DND-41 (cell line): ENCODE results near the gene ACTBL2.

Source experiments
- EZH2 ChIP-seq: IDR thresholded peaks from 3 replicates; pipeline ENCODE4 v1.6.1; 2012; ENCODE audit warnings: borderline replicate concordance, low read depth, mild to moderate bottlenecking, moderate library complexity, low read length, inconsistent platforms; ENCODE audit not compliant: severe bottlenecking
- TF ChIP-seq, protein P1 (sequence below): IDR thresholded peaks from 2 replicates; pipeline ENCODE4 v1.5.1; 2012; ENCODE audit warnings: borderline replicate concordance, low read length, moderate library complexity, mild to moderate bottlenecking; ENCODE audit not compliant: poor library complexity, severe bottlenecking; ENCODE audit errors: extremely low read depth

DNA sequence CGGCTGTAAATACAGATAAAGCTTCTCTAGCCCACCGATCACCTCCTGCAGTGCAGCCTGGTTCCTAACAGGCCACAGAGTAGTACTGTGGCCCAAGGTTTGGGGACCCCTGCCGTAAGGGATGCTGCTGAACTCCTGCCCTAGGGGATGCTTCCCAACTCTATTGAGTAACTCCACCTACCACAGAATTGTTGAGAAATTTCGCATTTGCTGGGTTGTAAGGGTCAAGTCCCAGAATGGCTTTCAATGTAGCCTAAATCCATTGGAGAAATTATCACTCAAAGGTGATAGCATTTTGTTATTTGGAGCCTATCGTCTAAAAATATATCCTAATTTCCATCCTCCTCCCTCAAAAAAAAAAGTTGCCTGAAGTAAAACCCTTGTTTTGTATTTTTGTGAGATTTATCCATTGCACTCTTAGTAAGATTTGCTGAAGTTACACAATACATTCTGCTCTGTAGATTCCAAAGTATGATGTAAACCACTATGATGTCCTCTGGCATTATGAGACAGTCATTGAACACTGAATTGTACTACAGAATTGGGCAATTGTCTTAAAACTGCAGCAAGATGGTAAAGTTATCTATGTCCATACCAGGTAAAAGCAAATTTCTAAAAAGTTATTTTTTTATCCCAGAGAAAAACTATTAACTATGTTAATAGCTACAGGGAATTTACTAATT lies 14.0 kb downstream of the ACTBL2 start:
- TF ChIP-seq, protein P1, sequence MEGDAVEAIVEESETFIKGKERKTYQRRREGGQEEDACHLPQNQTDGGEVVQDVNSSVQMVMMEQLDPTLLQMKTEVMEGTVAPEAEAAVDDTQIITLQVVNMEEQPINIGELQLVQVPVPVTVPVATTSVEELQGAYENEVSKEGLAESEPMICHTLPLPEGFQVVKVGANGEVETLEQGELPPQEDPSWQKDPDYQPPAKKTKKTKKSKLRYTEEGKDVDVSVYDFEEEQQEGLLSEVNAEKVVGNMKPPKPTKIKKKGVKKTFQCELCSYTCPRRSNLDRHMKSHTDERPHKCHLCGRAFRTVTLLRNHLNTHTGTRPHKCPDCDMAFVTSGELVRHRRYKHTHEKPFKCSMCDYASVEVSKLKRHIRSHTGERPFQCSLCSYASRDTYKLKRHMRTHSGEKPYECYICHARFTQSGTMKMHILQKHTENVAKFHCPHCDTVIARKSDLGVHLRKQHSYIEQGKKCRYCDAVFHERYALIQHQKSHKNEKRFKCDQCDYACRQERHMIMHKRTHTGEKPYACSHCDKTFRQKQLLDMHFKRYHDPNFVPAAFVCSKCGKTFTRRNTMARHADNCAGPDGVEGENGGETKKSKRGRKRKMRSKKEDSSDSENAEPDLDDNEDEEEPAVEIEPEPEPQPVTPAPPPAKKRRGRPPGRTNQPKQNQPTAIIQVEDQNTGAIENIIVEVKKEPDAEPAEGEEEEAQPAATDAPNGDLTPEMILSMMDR, result no peak
- TF ChIP-seq EZH2, result no peak
